GM06990 (cell line): ENCODE data around the gene BCL11B.

Experiments used
- DNase-seq: peaks from one replicate; pipeline ENCODE4 v3.0.0-alpha.2; 2011; ENCODE audit not compliant: insufficient read length; ENCODE audit errors: extremely low read depth
- H3K27me3 ChIP-seq: replicated peaks from 2 replicates; pipeline ENCODE4 v1.6.0; 2011; ENCODE audit warnings: low read length; ENCODE audit not compliant: control insufficient read depth, insufficient read depth
- H3K36me3 ChIP-seq: 2 replicates; pipeline ENCODE4 v1.5.1; 2011; ENCODE audit warnings: low read length; ENCODE audit not compliant: control insufficient read depth, insufficient read depth
- H3K4me3 ChIP-seq: replicated peaks from 2 replicates; pipeline ENCODE4 v1.5.1; 2011; ENCODE audit warnings: low read depth, mild to moderate bottlenecking, control low read depth, low read length
- TF ChIP-seq, protein P1 (sequence below): IDR thresholded peaks from 2 replicates; pipeline ENCODE4 v1.5.1; 2011; ENCODE audit warnings: low read length, control low read depth, mild to moderate bottlenecking, inconsistent platforms; ENCODE audit not compliant: insufficient read depth, poor library complexity, severe bottlenecking

The BCL11B gene

GRCh38 chr14:99260587-99261551 lies 11.1 kb downstream of the BCL11B start:
- DNase-seq: no peak
- Histone ChIP-seq H3K36me3 (no peaks in the 10 kb centered on the region), H3K27me3 (peaks cover 2% of the 10 kb centered on the region; the same call in 1 of the 2 replicates), H3K4me3 (no peak overlapping the region)
- TF ChIP-seq, protein P1, sequence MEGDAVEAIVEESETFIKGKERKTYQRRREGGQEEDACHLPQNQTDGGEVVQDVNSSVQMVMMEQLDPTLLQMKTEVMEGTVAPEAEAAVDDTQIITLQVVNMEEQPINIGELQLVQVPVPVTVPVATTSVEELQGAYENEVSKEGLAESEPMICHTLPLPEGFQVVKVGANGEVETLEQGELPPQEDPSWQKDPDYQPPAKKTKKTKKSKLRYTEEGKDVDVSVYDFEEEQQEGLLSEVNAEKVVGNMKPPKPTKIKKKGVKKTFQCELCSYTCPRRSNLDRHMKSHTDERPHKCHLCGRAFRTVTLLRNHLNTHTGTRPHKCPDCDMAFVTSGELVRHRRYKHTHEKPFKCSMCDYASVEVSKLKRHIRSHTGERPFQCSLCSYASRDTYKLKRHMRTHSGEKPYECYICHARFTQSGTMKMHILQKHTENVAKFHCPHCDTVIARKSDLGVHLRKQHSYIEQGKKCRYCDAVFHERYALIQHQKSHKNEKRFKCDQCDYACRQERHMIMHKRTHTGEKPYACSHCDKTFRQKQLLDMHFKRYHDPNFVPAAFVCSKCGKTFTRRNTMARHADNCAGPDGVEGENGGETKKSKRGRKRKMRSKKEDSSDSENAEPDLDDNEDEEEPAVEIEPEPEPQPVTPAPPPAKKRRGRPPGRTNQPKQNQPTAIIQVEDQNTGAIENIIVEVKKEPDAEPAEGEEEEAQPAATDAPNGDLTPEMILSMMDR: no peak

DNA sequence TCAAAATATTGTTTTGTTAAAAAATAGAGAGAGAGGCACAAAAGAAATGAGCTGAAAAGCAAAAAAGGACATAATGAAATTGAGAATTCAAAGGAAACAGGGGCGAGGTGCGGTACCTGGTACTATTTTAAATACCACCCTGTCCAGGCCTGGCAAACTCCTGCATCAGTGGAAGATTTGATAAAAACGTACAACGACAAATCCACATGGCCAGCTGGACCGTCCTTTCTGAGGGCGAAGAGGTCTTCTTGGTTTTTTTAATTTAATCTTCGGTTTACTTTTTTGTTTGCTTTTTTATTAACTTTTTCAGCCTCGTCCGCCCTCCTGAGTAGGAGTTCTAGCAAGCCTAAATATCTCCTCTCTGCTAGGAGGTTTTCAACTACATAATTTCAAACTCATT lies 11.9 kb downstream of the BCL11B start:
- no peak for DNase-seq
- H3K36me3 ChIP-seq: no peaks in the 10 kb centered on the region
- peaks cover 2% of the 10 kb centered on the region; the same call in 1 of the 2 replicates for H3K27me3 ChIP-seq
- TF ChIP-seq, protein P1: no peak
- no peak overlapping the region for H3K4me3 ChIP-seq

DNA sequence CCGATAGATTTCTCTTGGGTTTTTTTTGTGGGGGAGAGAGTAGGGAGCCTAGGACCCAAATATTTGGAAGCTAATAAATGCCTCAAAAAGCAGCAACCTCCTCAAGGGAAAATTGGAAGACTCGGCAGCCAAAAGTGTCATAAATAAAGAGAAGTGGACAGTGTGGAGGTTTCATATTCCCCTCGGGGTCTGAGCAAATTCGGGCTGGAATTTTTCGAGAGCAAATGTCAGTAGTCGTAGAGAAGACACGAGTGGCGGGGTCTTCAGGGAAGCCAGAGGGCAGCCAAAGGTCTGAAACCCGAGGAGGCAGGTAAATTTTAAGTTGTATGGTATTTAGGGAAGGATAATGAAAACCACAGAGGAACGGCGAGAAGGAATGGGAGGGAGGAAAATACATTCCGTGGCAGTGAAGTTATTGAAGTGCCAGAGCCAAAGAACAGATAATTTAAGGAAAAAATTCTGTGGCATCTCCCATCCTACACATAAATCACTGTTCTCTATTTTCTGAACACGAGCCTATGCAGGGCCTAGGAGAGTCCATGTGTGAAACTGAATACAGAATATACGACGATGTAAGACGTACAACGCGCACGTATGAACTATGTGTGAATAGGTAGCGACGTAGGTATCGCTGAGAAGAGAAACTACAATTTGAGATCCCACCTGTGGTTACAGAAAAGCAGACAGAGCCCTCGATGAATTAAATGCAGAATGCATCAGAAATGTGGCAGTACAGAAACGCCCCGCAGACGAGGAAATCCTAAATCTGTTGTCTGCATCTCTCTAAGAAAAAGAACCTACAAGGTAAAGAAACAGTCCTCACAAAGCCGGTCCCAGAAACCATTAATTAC lies 12.9 kb downstream of the BCL11B start:
- no peak overlapping the region for H3K4me3 ChIP-seq
- TF ChIP-seq, protein P1: no peak
- H3K36me3 ChIP-seq: no peaks in the 10 kb centered on the region
- no peak for DNase-seq
- H3K27me3 ChIP-seq: peaks cover 2% of the 10 kb centered on the region; the same call in 1 of the 2 replicates

- TF ChIP-seq, protein P1: no peak
- no peak overlapping the region for H3K4me3 ChIP-seq
- peaks cover 2% of the 10 kb centered on the region; the same call in 1 of the 2 replicates for H3K27me3 ChIP-seq
- no peak for DNase-seq
- H3K36me3 ChIP-seq: no peaks in the 10 kb centered on the region
Measured at GRCh38 chr14:99258341-99258861, 13.6 kb downstream of the BCL11B start.

DNA sequence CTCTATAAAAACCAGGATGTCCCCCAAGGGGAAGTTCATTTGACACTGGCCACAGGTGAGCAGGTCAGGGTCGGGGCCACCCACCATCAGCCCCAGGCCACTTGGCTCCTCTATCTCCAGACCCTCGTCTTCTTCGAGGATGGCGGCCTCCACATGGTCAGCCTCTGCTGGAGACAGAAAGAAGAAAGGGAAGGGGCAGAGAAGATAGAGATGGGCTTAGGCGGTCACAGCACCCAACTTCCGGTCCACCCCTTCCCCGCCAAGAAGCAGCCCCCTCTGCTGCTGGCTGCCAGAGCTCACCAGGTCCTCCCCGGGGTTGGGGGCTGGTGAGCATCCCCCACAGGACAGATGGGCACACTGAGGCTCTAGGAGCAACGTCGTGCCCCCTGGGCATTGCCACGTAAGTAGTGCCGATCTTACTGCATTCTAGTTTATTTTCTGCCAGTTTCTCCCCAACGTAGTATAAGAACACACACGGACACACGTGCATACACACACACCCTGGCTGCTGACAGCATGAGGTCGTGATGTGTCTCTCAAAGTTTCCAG lies 14.2 kb downstream of the BCL11B start:
- Histone ChIP-seq H3K4me3 (no peak overlapping the region), H3K36me3 (no peaks in the 10 kb centered on the region), H3K27me3 (no peaks in the 10 kb centered on the region; the same call in 1 of the 2 replicates)
- TF ChIP-seq, protein P1: no peak
- DNase-seq: no peak
